Stimulated activated effector memory CD8-positive, alpha-beta T cell treated with anti-CD3 and anti-CD28 coated beads, Interleukin-12 subunit alpha, Interleukin-12 subunit beta, amount 100 ng/mL, for 72 hours (primary cell): ENCODE data around the gene MAN1C1.
A peak's percentile ranks its signal among the peaks of the same experiment; 100 is the strongest.
"Not testable (repeated sequence)": the region's sequence is repeated elsewhere in the genome, so short reads cannot be mapped to it uniquely, and the experiment has no call there.

Experiments used
- ATAC-seq: fragments of 150-1000 bp; cut with Tn5 transposase; 2 replicates; pipeline ENCODE4 v1.10.0; 2021
- DNase-seq, 2 donors: peaks; one replicate each; pipeline ENCODE4 v3.0.0; 2021 to 2022; ENCODE audit warnings: low spot score in 2 of 2
- H3K27ac Mint-ChIP-seq: one replicate; pipeline ENCODE4 v1.8.0; 2022; ENCODE audit warnings: mild to moderate bottlenecking, mixed read lengths
- H3K36me3 Mint-ChIP-seq: one replicate; pipeline ENCODE4 v1.8.0; 2022; ENCODE audit warnings: mild to moderate bottlenecking, mixed read lengths
- H3K4me1 Mint-ChIP-seq: one replicate; pipeline ENCODE4 v1.8.0; 2022; ENCODE audit warnings: mixed read lengths
- H3K4me3 Mint-ChIP-seq: one replicate; pipeline ENCODE4 v1.8.0; 2022; ENCODE audit warnings: mild to moderate bottlenecking, mixed read lengths
- H3K9me3 Mint-ChIP-seq: one replicate; pipeline ENCODE4 v1.8.0; 2022; ENCODE audit warnings: mixed read lengths

Gene MAN1C1

DNA sequence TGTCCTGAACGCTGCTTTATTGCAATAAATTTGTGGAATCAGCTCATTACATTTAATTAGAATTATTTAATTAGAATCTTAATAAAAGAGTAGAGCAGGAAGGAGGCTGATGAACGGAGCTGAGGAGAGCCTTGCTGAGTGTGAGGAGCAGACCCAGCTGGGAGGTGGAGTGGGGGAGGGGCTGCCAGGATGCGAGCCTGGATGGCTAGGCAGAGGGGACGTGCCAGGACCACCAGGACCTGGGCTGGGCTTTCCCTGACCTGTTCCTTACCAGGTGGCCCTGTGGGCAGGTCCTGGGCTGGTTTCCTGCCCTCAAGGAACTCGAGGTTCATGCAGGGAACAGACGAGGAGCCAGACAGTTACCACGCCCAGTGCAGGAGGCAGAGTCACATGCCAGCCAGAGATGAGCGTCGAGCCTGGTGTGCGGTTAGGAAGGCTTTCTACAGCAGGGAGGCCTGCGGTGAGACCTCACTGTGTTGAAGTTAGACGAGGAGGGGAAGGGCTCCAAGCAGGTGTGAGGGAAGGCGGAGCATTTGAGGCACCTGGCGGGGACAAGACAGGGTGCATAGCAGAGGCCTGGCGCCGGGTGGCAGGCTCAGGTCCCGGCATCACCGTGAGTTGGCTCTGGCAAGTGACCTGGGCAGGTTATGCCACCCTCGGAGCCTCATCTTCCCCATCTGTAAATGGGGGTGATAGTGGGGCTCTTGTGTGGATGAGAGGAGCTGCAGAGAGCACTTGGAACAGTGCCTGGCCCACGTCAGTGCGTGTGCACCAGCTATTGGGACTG, 39.3 kb upstream of the MAN1C1 start:
- H3K9me3 Mint-ChIP-seq = no peaks in the 10 kb centered on the region
- no peak overlapping the region for H3K27ac Mint-ChIP-seq
- peaks cover 11% of the 10 kb centered on the region for H3K4me1 Mint-ChIP-seq
- H3K36me3 Mint-ChIP-seq = no peaks in the 10 kb centered on the region
- no peak for ATAC-seq
- DNase-seq = no peak
- no peak overlapping the region for H3K4me3 Mint-ChIP-seq

DNA sequence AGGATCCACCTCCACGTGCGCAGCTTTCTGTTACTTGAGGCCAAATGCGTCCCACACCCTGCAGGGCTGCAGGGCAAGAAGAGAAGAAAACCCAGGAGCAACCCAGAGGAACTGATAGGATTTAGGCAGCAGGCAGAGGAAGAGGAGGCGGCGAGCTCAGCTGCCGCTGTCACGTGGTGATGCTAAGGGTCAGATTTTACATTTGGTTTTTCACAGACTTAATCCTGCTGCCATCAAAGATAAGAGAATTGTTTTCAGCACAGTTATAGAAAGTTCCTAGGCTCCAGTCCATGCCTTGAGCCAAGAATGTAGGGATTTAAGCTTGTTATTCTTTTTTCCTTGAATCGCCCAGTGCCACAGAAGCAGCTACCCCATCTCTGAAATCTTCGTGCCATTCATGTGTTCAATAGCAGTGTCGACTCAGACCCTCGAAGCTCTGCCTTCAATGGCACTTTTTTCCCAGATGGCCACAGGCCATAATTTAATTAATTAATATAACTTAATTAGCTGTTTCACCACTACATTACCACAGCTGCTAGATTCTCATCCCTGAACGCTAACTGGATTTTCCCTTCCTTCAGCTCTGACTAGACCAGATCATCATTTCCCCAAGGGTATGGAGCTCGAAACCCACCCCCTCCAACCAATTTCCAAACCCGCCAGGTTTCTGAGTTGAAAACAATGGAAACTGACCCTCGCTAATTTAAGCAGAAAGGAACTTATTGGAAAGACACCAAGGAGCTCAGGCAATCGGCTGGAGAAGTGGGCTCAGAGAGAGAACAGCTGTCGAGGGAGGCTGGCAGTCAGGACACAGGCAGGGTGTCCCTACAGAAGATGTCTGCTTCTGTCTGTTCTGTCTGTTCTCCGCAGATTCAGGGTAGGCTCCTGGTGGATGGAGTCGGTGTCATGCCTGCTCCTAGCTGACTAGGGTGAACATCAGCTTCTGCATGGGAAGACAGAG, 37.0 kb upstream of the MAN1C1 start:
- H3K9me3 Mint-ChIP-seq = no peaks in the 10 kb centered on the region
- H3K4me3 Mint-ChIP-seq = no peak overlapping the region
- no peak overlapping the region for H3K27ac Mint-ChIP-seq
- H3K4me1 Mint-ChIP-seq = peaks cover 4% of the 10 kb centered on the region
- DNase-seq (no peak), ATAC-seq (no peak)
- no peaks in the 10 kb centered on the region for H3K36me3 Mint-ChIP-seq

DNA sequence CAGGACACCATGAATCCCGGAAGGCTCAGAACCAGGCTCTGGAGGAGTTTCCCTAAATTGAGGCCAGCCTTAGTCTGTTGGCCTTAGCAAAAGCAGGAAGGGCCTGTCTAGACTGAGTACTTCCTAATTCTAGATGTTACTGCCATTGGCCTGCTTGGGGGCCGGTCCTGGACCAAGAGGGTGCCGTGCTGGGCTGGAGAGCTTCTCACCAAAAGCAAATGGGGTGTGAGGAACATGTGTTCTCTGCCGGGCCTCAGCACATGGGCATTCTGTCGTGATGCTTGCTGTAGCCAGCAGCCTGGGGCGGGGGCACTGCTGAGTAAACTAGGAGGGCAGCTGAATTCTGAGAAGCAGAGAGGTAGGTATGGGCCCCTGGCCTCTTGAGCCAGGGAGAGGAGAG, 35.7 kb upstream of the MAN1C1 start:
- Mint-ChIP-seq H3K36me3 (no peaks in the 10 kb centered on the region), H3K4me3 (no peak overlapping the region), H3K4me1 (peaks cover 7% of the 10 kb centered on the region), H3K9me3 (no peaks in the 10 kb centered on the region), H3K27ac (no peak overlapping the region)
- no peak for ATAC-seq
- no peak for DNase-seq

DNA sequence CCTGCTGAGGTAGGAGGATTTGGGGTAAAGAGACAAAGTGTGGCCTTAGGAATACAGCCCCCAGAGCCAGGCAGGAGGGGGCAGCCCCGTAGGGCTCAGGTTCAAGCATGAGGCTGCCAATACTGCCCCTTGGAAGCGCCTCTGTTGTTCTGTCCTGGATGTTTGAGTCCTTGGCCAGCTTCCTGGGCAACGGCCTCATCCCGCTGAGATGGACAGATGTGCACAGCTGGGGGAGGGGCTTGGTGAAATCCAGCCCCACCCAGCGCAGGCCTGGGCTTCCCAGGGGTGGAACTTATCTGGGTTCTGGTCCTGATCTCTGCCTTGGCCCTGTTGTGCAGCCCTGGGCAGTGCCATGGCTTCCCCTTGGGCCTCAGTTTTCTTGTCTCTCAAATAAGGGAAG, 34.8 kb upstream of the MAN1C1 start:
- Mint-ChIP-seq H3K9me3 (no peaks in the 10 kb centered on the region), H3K4me3 (no peak overlapping the region), H3K36me3 (no peaks in the 10 kb centered on the region), H3K27ac (no peak overlapping the region), H3K4me1 (peaks cover 13% of the 10 kb centered on the region)
- ATAC-seq (no peak), DNase-seq (no peak)

DNA sequence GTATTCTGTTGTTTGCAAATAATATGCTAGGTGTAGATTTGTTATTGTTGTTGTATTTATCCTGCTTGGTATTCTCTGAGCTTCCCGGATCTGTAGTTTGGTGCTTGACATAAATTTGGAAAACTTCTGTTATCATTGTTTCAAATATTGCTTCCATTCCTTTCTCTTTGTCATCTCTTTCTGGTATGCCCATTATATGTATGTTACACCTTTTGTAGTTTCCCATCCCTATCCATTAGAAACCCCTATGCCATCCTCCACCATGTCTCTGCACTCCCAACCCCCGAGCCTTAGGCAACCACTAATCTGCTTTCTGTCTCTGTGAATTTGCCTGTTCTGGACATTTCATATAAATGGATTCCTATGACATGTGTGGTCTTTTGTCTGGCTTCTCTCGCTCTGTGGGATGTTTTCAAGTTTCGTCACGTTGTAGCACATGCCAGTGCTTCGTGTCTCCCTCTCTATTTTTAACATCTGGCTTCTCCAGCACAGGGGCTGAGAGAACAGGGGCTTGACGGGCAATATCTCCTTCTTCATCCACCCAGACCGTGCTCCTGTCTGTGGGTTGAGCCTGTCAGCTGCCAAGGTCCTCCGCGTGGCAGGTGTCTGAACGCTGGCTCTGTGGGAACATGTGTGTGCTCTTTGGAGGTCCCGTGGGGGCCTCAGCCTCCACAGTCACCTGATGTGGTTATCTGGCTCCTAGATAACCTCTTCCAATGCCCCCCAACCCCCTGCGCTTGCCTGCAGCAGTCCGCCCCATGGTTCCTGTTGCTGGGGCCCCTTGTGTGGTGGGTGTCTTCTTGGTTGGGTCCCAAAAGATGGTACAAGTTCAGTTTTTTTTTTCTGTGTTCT, 32.8 kb upstream of the MAN1C1 start:
- H3K36me3 Mint-ChIP-seq = peaks cover 7% of the 10 kb centered on the region
- H3K27ac Mint-ChIP-seq = no peak overlapping the region
- H3K4me3 Mint-ChIP-seq = no peak overlapping the region
- ATAC-seq (no peak), DNase-seq (no peak)
- H3K4me1 Mint-ChIP-seq = peaks cover 21% of the 10 kb centered on the region
- no peaks in the 10 kb centered on the region for H3K9me3 Mint-ChIP-seq

DNA sequence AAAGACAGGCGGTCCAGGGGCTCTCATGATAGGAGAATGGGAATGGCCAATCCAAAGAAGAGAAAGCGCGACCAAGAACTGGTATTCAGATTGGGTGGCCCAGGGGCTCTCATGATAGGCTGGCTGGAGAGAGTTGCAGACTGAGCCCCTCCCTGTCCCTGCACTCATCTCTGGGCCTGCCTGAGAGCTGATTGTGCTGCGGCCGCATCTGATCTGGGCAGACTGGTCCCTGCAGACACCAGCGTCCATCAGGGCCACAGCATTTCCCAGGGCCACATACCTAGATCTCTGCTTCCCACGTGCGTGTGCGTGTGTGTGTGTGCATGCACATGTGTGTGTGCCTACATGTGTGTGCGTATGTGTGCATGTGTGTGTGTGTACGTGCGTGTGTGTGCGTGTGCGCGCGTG, 30.4 kb upstream of the MAN1C1 start:
- ATAC-seq = no peak
- Mint-ChIP-seq H3K9me3 (no peaks in the 10 kb centered on the region), H3K4me1 (peaks cover 21% of the 10 kb centered on the region), H3K4me3 (no peak overlapping the region), H3K36me3 (peaks cover 7% of the 10 kb centered on the region), H3K27ac (no peak overlapping the region)
- DNase-seq = no peak

DNA sequence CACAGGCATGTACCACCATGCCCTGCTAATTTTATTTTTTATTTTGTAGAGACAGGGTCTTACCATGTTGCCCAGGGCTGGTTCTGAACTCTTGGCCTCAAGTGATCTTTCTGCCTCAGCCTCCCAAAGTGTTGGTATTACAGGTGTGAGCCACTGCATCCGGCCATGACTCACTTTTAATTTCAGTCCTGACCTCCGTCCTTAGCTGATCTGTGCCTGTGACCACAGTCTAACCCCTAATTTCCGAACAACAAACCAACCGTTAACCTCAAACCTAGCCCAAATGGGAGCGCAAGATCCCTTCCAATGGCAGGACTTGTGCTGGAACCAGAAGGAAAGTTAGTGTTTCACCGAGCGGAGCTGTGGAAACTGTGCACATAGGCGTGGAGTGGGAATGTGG, 29.3 kb upstream of the MAN1C1 start:
- peaks cover 21% of the 10 kb centered on the region for H3K4me1 Mint-ChIP-seq
- H3K27ac Mint-ChIP-seq = peak overlapping the region; percentile 21

DNA sequence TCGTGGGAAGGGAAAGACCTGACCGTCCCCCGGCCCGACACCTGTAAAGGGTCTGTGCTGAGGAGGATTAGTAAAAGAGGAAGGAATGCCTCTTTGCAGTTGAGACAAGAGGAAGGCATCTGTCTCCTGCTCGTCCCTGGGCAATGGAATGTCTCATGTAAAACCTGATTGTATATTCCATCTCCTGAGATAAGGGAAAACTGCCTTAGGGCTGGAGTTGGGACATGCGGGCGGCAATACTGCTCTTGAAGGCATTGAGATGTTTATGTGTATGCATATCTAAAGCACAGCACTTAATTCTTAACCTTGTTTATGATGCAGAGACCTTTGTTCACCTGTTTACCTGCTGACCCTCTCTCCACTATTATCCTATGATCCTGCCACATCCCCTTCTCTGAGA, 28.4 kb upstream of the MAN1C1 start:
- DNase-seq, H3K9me3 Mint-ChIP-seq, H3K36me3 Mint-ChIP-seq, H3K4me3 Mint-ChIP-seq, H3K27ac Mint-ChIP-seq, ATAC-seq: not testable (repeated sequence)
- H3K4me1 Mint-ChIP-seq = peaks cover 21% of the 10 kb centered on the region

More for the DNA sequence above, 29.3 kb upstream of the MAN1C1 start:
- peaks cover 7% of the 10 kb centered on the region for H3K36me3 Mint-ChIP-seq
- H3K4me3 Mint-ChIP-seq = no peak overlapping the region
- no peak for DNase-seq
- peak; percentile 72 for ATAC-seq
- H3K9me3 Mint-ChIP-seq = no peaks in the 10 kb centered on the region

DNA sequence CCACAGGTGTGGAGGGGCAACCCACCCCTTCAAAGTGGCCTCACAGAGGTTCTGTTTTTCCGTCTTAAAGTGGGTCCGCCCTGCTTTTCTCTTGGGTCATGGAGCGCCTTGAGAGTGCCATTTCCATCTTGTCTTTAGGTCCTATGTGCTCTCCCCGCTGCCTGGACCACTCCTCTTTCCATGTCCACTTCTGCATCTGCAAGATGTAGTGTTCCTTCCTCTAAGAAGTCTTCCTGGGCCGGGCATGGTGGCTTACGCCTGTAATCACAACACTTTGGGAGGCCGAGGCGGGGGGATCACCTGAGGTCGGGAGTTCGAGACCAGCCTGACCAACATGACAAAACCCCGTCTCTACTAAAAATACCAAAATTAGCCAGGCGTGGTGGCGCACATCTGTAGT, 27.8 kb upstream of the MAN1C1 start:
- not testable (repeated sequence) for H3K27ac Mint-ChIP-seq, ATAC-seq, H3K4me3 Mint-ChIP-seq, DNase-seq, H3K9me3 Mint-ChIP-seq, H3K36me3 Mint-ChIP-seq
- H3K4me1 Mint-ChIP-seq = peaks cover 20% of the 10 kb centered on the region

DNA sequence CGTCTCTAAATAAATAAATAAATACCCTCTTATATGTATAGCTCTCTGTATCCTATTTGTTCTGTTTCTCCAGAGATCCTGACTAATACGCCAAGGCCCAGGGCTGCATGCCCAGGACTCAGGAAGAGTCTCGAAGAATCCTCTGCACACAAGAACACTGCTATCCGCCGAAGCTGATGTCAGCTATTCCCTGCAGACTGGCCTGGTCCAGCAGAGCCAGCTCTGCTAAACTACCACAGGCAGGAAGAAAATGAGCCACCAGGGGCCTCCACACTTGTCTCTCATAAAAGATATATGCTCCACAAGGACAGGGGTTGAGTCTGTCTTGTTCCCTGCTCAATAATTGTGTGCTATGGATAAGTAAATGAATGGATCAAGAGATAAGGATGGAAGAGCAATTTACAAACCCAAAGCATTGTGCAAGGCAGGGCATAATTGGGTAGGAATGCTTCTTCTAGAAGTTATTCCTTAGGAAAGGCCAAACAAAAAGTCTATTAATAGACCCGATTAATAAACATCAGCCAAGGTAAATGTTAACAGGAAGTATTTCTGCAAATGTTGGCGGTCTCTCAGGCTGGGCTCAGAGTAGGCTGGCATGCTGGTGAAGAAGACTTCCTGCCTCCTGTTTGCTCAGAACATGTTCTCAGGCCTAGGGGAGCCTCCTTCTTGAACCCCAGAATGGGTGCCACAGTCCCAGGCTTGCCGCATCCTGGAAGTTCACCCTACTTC, 26.3 kb upstream of the MAN1C1 start:
- DNase-seq (no peak), ATAC-seq (no peak)
- H3K27ac Mint-ChIP-seq = no peak overlapping the region
- no peak overlapping the region for H3K4me3 Mint-ChIP-seq
- no peaks in the 10 kb centered on the region for H3K9me3 Mint-ChIP-seq
- peaks cover 7% of the 10 kb centered on the region for H3K36me3 Mint-ChIP-seq
- H3K4me1 Mint-ChIP-seq = peaks cover 17% of the 10 kb centered on the region

DNA sequence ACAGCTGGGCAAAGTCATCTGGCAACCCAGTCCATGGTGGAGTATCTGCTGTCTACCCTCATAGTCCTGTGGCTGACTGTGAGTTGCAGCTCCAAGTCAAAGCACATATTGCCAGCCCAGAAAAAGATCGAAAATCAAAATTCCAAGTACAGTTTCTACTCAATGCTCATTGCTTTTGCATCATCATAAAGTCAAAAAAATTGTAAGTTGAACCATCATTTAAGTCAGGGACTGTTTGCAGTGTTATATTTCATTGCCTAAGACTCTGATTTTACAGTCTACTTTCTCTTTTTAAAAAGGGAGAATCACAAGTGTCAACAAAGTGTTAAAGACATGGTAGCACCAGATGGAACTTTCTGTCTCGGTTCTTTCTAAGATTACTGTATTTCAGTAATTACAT, 22.7 kb upstream of the MAN1C1 start:
- Mint-ChIP-seq H3K36me3 (no peaks in the 10 kb centered on the region), H3K9me3 (no peaks in the 10 kb centered on the region), H3K4me3 (no peak overlapping the region), H3K4me1 (no peaks in the 10 kb centered on the region), H3K27ac (no peak overlapping the region)
- ATAC-seq (no peak), DNase-seq (no peak)

DNA sequence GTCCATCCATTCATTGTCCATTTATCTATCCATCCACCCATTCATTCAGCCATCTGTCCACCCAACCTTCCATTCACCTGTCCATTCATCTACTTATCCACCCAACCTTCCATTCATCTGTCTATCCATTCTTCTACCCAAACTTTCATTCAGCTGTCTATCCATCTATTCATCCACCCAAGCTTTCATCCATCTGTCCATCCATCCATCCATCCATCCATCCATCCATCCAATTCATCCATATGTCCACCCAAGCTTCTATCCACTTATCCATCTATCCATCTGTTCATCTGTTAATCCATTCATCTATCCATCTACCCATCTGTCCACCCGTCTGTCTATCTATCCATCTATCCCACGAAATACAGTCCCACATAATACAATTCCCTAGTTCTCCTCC, 21.6 kb upstream of the MAN1C1 start:
- Mint-ChIP-seq H3K4me1 (no peaks in the 10 kb centered on the region), H3K4me3 (no peak overlapping the region), H3K36me3 (no peaks in the 10 kb centered on the region), H3K9me3 (no peaks in the 10 kb centered on the region), H3K27ac (no peak overlapping the region)
- ATAC-seq = no peak
- DNase-seq = no peak

DNA sequence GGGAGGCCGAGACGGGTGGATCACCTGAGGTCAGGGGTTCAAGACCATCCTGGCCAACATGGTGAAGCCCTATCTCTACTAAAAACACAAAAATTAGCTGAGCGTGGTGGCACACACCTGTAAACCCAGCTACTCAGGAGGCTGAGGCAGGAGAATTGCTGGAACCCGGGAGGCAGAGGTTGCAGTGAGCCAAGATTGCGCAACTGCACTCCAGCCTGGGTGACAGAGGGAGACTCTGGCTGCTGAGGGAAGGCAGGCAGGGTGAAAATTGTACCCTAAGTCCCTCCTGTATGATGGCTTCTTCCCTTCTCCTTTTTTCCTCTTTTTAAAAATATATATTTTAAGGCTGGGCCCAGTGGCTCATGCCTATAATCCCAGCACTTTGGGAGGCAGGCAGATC, 19.9 kb upstream of the MAN1C1 start:
- H3K27ac Mint-ChIP-seq, H3K36me3 Mint-ChIP-seq, H3K4me3 Mint-ChIP-seq, H3K4me1 Mint-ChIP-seq, DNase-seq, ATAC-seq, H3K9me3 Mint-ChIP-seq: not testable (repeated sequence)

DNA sequence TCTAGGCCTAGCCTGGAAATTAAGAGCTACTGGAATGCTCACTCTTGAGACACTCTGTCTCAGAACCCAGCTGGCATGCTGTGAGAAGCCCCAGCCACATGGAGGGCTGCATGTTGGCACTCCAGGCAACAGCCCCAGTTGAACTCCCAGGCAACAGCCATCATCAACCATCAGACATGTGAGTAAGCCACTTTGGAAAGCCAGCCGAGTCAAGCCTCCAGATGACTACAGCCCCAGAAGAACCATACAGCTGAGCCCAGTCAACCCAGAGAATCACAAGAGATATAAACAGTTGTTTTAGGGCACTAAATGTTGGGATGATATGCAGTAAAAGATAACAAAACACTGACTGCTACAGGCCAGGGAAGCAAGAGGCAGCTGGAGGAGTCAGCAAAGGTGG, 17.7 kb upstream of the MAN1C1 start:
- Mint-ChIP-seq H3K9me3 (no peaks in the 10 kb centered on the region), H3K4me1 (peaks cover 8% of the 10 kb centered on the region), H3K4me3 (no peak overlapping the region), H3K27ac (no peak overlapping the region), H3K36me3 (no peaks in the 10 kb centered on the region)
- DNase-seq (no peak), ATAC-seq (no peak)
